Measurements from ENCODE around the gene SLC22A15.

DNA sequence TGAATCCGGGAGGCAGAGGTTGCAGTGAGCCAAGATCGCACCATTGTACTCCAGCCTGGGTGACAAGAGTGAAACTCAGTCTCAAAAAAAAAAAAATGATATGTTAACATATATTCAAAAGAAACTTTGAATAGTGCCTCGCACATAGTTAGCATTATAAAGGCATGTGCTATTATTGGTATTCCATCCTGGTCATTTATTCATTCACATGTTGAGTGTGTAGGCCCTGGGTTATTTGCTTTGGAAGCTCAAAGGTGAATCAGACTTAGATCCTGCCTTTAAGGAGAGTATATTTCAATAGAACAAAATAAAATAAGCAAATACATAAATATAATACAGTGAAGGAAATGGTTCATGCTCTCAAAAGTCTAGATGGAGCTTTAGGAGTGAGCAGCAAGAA is 13.4 kb downstream of the SLC22A15 start:
- TF ChIP-seq TAF1 (IDR thresholded peaks at IDR 0.05; ENCODE audit: low read depth) (no peak), EP300 (conservative IDR thresholded peaks at IDR 0.05; ENCODE audit: poor library complexity, severe bottlenecking) (no peak), CTCF (IDR thresholded peaks at IDR 0.05; ENCODE audit: poor library complexity, severe bottlenecking) (no peak), RAD21 (conservative IDR thresholded peaks at IDR 0.05) (no peak), EZH2 (IDR thresholded peaks at IDR 0.05; ENCODE audit: borderline replicate concordance, insufficient read depth, low read length, poor library complexity, severe bottlenecking) (no peak)
